ENCODE data around the gene ZNF692. TPM values are rescaled to one million over a fixed set of nuclear protein-coding genes. Genes with fewer than 3 reads are reported as not detected.

The ZNF692 gene
- total and polyA plus RNA-seq, 2 donors (not counting 3 experiments of a cell fraction or from before 2014, with no cell fraction given): 32.6 to 36.6 TPM

DNA sequence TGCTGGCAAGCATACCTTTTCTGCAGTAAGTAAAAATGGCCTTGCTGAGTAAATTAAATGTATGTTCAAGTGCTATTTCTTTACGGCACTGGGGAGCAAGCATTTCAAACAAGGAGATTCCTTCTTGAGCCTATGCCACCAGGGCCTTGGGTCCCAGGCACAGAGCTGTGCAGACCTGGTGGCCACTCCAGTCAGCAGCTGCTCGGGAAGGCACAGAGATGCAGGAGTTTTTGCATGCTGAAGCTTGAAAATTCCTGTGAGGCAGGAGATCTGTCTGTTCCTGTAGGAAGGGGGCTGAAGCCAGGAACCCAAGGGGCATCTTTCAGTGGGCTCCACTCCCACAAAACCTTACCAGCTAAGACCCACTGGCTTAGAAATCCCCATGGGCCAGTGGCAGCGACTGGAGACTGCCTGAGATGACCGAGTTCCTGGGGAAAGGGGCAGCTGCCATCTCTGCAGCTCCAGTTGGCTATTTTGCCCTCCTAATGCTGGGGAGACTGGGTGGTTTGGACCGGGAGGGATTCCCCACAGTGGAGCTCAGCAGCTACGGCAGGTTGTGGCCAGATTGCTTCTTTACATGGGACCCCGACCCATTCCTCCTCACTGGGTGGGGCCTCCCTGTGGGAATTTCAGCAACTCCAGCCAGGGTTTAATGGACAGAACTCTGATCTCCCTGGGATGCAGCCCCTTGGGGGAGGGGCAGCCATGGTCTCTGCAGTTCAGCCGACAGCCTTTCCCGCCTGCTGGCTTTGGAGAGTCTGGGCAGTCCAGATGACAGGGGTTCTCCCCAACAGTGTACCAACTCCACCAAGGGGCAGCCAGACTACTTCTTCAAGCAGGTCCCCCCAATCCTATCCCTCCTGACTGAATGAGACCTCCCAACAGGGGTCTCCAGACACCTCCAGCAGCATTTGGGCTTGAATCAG, 38.8 kb upstream of the ZNF692 start:
- intact Hi-C loops (cut with micrococcal nuclease) (no loop called here), dilution Hi-C loops (cut with MboI; ENCODE audit: extremely low pct_ligation_motif_present, low sequenced_read_pairs) (no loop called here)
- FAIRE-seq: no peak
- Histone ChIP-seq H3K9me1 (replicated peaks; ENCODE audit: control insufficient read depth, extremely low read depth, insufficient read depth, low read length) (no peaks in the 10 kb centered on the region), H3K27ac (ENCODE audit: insufficient read depth, low read depth, low read length) (no peak overlapping the region), H4K20me1 (replicated peaks; ENCODE audit: control insufficient read depth, extremely low read depth, insufficient read depth, low read length) (no peaks in the 10 kb centered on the region), H3K9ac (replicated peaks; ENCODE audit: extremely low read depth, insufficient read depth, low read length) (no peak overlapping the region), H3K27me3 (ENCODE audit: control insufficient read depth in 2 of 2, insufficient read depth in 2 of 2, low read length in 2 of 2) (peaks cover 11 to 18% of the 10 kb centered on the region in 2 experiments), H3K4me2 (ENCODE audit: insufficient read depth, low read length) (no peak overlapping the region), H3K79me2 (ENCODE audit: control insufficient read depth, insufficient read depth, low read length) (no peaks in the 10 kb centered on the region), H3K36me3 (ENCODE audit: control insufficient read depth in 2 of 2, extremely low read depth in 1 of 2, insufficient read depth in 2 of 2, low read length in 2 of 2) (no peaks in the 10 kb centered on the region), H2AFZ (ENCODE audit: low read depth, low read length) (no peak overlapping the region), H3K4me3 (replicated peaks in 1 of 3; ENCODE audit: insufficient read depth in 1 of 3, low read depth in 1 of 3, low read length in 3 of 3) (no peak overlapping the region), H3K4me1 (ENCODE audit: control insufficient read depth, extremely low read depth, insufficient read depth, low read length) (no peaks in the 10 kb centered on the region), H3K9me3 (replicated peaks; ENCODE audit: control insufficient read depth, insufficient read depth, low read length) (no peaks in the 10 kb centered on the region)
- DNase-seq (ENCODE audit: low read depth, low spot score): no peak
- CTCF ChIA-PET: no interaction called here
- POLR2A ChIA-PET: no interaction called here
- TF ChIP-seq MYC (IDR thresholded peaks at IDR 0.05; ENCODE audit: low read depth, low read length) (no peak), FOS (IDR thresholded peaks at IDR 0.05; ENCODE audit: borderline replicate concordance, insufficient read depth, low read length) (no peak), GATA2 (IDR thresholded peaks at IDR 0.05; ENCODE audit: insufficient read depth, insufficient read length, low read depth, low read length) (no peak), JUN (IDR thresholded peaks at IDR 0.05; ENCODE audit: borderline replicate concordance, insufficient read depth, insufficient read length, low read depth) (no peak), POLR2A (IDR thresholded peaks at IDR 0.05; ENCODE audit: low read depth, low read length) (no peak), EZH2 (IDR thresholded peaks at IDR 0.05; ENCODE audit: borderline replicate concordance, low read depth, low read length, severe bottlenecking) (no peak), POLR2AphosphoS5 (IDR thresholded peaks at IDR 0.05; ENCODE audit: insufficient read depth, low read depth, low read length) (no peak)
- TF ChIP-seq, protein P1, sequence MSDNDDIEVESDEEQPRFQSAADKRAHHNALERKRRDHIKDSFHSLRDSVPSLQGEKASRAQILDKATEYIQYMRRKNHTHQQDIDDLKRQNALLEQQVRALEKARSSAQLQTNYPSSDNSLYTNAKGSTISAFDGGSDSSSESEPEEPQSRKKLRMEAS (IDR thresholded peaks at IDR 0.05; ENCODE audit: insufficient read depth, insufficient read length): no peak
- TF ChIP-seq, protein P2, sequence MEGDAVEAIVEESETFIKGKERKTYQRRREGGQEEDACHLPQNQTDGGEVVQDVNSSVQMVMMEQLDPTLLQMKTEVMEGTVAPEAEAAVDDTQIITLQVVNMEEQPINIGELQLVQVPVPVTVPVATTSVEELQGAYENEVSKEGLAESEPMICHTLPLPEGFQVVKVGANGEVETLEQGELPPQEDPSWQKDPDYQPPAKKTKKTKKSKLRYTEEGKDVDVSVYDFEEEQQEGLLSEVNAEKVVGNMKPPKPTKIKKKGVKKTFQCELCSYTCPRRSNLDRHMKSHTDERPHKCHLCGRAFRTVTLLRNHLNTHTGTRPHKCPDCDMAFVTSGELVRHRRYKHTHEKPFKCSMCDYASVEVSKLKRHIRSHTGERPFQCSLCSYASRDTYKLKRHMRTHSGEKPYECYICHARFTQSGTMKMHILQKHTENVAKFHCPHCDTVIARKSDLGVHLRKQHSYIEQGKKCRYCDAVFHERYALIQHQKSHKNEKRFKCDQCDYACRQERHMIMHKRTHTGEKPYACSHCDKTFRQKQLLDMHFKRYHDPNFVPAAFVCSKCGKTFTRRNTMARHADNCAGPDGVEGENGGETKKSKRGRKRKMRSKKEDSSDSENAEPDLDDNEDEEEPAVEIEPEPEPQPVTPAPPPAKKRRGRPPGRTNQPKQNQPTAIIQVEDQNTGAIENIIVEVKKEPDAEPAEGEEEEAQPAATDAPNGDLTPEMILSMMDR (IDR thresholded peaks at IDR 0.05; ENCODE audit: extremely low read depth in 1 of 2, insufficient read depth in 1 of 2, low read depth in 1 of 2, low read length in 2 of 2): no peak
- BruUV-seq (replicated peaks): no TSS peak
